Astrocyte of the cerebellum (primary cell): ENCODE measurements around the gene PRDM1.

Source experiments
- DNase-seq: peaks from one replicate; pipeline ENCODE4 v3.0.0-alpha.2; 2011; ENCODE audit warnings: low read depth
- H3K4me3 ChIP-seq: 2 replicates; pipeline ENCODE4 v1.5.1; 2011; ENCODE audit warnings: mild to moderate bottlenecking, low read depth, low read length, moderate library complexity
- in situ Hi-C: cut with HindIII; loops from 2 replicates; pipeline ENCODE4 v1.10.0; 2017; ENCODE audit warnings: low sequenced_read_pairs
- TF ChIP-seq, protein P1 (sequence below): IDR thresholded peaks from 2 replicates; pipeline ENCODE4 v1.5.1; 2012; ENCODE audit warnings: low read length, low read depth, moderate library complexity, mild to moderate bottlenecking; ENCODE audit errors: missing control alignments

The PRDM1 gene

DNA sequence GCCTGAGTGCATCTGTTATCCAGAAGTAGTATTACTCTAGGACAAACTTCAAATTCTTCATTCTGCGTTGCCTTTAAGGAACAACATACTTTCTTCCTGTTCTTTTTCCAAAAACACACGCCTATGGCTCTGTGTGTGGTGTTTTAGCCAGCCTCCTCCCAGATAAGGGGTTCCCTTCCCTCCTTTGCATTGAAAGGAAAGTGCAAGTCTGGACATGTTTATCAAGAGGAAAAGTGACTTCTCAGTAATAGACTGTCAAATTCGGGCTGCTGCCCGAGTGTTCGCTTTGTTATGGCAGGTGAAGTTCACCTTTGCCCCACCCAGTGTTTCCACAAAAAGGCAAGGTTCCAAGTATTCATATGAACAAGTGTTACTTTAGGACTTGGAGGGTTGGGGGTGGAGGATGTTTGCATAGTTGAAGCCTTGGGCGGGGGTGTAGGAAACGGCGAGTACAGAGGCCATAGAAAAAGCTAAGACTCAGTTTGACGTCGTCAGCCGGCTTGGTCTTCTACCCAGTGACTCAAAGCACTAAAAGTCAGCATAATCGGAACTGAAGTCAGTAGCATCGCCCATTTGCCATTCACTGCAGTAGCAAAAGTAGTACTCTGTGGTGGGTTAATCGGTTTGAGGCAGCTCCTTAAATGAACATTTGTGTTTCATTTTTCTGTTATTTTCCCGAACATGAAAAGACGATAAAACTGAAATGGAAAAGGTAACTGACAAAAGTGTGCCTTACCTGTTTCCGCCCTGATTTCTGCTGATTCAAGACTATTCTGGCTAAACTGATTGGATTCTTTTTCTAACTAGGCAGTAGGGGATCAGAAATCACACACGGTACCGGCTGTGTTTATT is 12.5 kb downstream of the PRDM1 start:
- TF ChIP-seq, protein P1, sequence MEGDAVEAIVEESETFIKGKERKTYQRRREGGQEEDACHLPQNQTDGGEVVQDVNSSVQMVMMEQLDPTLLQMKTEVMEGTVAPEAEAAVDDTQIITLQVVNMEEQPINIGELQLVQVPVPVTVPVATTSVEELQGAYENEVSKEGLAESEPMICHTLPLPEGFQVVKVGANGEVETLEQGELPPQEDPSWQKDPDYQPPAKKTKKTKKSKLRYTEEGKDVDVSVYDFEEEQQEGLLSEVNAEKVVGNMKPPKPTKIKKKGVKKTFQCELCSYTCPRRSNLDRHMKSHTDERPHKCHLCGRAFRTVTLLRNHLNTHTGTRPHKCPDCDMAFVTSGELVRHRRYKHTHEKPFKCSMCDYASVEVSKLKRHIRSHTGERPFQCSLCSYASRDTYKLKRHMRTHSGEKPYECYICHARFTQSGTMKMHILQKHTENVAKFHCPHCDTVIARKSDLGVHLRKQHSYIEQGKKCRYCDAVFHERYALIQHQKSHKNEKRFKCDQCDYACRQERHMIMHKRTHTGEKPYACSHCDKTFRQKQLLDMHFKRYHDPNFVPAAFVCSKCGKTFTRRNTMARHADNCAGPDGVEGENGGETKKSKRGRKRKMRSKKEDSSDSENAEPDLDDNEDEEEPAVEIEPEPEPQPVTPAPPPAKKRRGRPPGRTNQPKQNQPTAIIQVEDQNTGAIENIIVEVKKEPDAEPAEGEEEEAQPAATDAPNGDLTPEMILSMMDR: no peak
- in situ Hi-C loops: no loop called here
- DNase-seq: no peak
- H3K4me3 ChIP-seq: no peak overlapping the region

DNA sequence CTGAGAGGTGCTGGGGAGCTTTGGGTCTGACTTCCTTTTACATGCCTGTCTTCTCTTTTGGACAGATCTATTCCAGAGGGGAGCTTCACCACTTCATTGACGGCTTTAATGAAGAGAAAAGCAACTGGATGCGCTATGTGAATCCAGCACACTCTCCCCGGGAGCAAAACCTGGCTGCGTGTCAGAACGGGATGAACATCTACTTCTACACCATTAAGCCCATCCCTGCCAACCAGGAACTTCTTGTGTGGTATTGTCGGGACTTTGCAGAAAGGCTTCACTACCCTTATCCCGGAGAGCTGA is 13.1 kb downstream of the PRDM1 start:
- H3K4me3 ChIP-seq: no peak overlapping the region

DNA sequence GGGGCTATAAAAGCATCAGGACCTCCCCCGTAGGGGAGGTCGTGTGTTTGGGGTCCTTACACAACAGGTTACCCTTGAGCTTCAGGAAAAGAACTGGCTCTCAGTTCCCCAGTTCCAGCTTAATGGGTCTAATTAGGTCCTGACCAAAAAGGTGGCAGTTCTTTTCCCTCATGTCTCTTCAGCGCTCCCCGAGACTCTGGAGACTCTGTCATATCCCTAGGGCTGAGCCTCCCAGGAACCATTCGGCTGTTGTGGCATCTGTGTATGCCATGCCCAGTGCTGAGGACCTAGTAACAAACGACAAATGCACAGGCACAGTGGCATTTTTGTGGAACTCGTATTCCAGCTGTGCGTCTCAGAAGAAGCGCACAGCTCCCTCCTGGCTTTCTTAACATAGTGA is 14.6 kb downstream of the PRDM1 start:
- no peak overlapping the region for H3K4me3 ChIP-seq
- in situ Hi-C loops: no loop called here
- TF ChIP-seq, protein P1: no peak
- no peak for DNase-seq

More for the DNA sequence above, 13.1 kb downstream of the PRDM1 start:
- TF ChIP-seq, protein P1: no peak
- DNase-seq: no peak
- in situ Hi-C loops: no loop called here

DNA sequence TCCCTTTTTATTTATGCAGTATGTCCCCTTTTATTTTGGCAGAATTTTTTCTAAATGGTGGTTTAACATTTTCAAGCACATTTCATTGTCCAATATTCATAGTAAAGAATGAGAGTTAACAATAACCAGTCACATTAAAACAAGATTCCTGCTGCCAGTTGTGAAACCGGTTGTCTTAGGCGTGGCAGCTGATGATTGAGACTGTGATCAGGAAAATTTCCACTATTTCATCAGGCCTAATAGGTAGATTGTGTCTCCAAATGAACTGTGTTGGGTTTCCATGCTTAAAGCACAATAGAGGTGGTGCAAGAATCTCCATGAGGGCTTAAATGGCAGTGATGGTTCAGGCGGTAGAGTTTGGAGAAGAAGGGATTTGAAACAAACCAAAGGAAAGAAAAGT is 15.3 kb downstream of the PRDM1 start:
- no peak overlapping the region for H3K4me3 ChIP-seq
- in situ Hi-C loops: no loop called here
- DNase-seq: no peak
- TF ChIP-seq, protein P1: no peak

DNA sequence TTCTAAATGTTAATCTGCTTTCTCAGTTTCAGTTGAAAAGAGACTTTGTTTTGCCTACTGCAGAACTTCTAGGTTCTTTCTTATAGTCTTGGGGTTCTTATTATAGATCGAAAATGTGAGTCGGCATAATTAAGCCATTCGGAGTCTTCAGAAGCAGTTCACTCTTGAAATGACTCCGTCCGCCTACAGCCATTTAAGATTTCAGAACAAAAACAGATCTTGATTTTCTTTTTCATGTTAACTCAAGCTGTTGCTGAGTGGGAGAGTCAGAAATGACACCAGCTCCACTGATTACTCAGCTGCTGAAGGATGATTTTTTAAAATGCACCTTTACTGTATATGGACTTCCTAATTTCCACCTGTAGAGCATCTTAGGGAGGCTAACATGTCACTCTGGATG is 15.9 kb downstream of the PRDM1 start:
- in situ Hi-C loops: no loop called here
- H3K4me3 ChIP-seq: no peak overlapping the region
- no peak for DNase-seq
- TF ChIP-seq, protein P1: no peak

DNA sequence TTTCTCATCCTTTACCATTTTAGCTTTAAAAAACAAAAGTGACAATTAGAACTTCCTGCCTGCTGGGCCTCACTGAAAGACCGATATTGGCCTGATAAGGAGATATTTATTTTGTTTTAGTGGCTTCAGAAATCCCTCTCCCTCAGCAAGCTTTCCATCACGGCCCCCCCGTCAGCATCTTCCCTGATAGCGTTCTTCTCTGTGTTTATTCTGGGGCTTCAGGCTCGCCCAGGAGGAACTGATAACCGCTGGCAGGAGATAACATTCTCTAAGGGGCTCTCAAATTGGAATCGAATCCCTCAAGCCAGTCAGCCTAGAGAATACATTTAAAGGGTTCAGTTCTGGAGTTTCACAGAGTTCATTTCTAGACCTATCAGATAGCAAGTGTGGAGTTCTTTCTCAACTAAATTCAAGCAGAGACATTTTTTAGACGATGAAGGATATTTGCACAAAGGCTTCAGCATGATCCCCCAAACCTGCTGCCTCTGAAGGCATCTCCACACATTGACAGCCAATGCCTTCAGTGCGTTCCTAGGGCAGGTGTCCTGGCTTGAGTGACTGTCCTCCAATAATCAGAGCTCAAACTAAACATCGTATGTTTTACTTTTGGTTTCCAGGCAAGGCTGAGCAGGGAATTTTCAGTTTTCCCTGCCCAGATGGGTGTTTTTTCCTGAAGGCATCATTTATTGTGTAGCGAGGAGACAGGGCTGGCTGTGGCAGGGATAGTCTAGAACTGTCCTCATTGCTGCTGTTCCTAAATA is 17.0 kb downstream of the PRDM1 start:
- TF ChIP-seq, protein P1: no peak
- no peak for DNase-seq
- in situ Hi-C loops: no loop called here
- H3K4me3 ChIP-seq: no peak overlapping the region
